IMR-90 (cell line): ENCODE results near the gene SYNE3. TPM values are rescaled to one million over a fixed set of nuclear protein-coding genes. Genes with fewer than 3 reads are reported as not detected.

ENCODE experiments used
- ATAC-seq: fragments of 200-7000 bp; cut with Tn5 transposase; 2 replicates; pipeline ENCODE4 v1.9.1; 2020; ENCODE audit warnings: low read depth, mild to moderate bottlenecking, moderate library complexity
- BruUV-seq: library from RNA; stranded (reverse); fragments of 400-500 nt; replicated peaks from 2 replicates; lab custom pipeline; 2021; lab: Mats Ljungman, UMichigan
- CTCF ChIA-PET: fragments of 300-600 bp; formaldehyde crosslinking; extraction: SDS; loops from one replicate; lab custom pipeline; 2021; ENCODE audit warnings: antibody characterized with exemption; lab: Yijun Ruan, JAX
- POLR2A ChIA-PET: fragments of 300-600 bp; sonication (Branson Sonifier 250); formaldehyde crosslinking; loops from one replicate; lab custom pipeline; 2022; ENCODE audit warnings: antibody characterized with exemption; ENCODE audit not compliant: unreplicated experiment; lab: Charles Lee
- DNase-seq: peaks from one replicate; pipeline ENCODE4 v3.0.0; 2013
- H2AFZ ChIP-seq: replicated peaks from 2 replicates; pipeline ENCODE3; 2013; ENCODE audit warnings: low read length, mild to moderate bottlenecking; ENCODE audit not compliant: poor library complexity
- H2AK5ac ChIP-seq: 2 replicates; pipeline ENCODE4 v1.6.1; 2013; ENCODE audit warnings: low read depth, low read length, inconsistent platforms
- H2AK9ac ChIP-seq: replicated peaks from 2 replicates; pipeline ENCODE3; 2013; ENCODE audit warnings: mild to moderate bottlenecking, low read depth, low read length, moderate library complexity; ENCODE audit not compliant: poor library complexity
- H2BK120ac ChIP-seq: 2 replicates; pipeline ENCODE4 v1.6.1; 2013; ENCODE audit warnings: low read depth, low read length, inconsistent platforms
- H2BK15ac ChIP-seq: 3 replicates; pipeline ENCODE4 v1.6.1; 2013; ENCODE audit warnings: low read depth, low read length, inconsistent platforms
- H2BK20ac ChIP-seq: 2 replicates; pipeline ENCODE4 v1.6.1; 2013; ENCODE audit warnings: low read depth, mild to moderate bottlenecking, inconsistent platforms, low read length, moderate library complexity
- H2BK5ac ChIP-seq: 2 replicates; pipeline ENCODE4 v1.6.1; 2013; ENCODE audit warnings: mild to moderate bottlenecking, low read depth, low read length, inconsistent platforms; ENCODE audit not compliant: poor library complexity, severe bottlenecking
- H3K14ac ChIP-seq: replicated peaks from 2 replicates; pipeline ENCODE4 v1.6.1; 2013; ENCODE audit warnings: low read depth, low read length, inconsistent platforms
- H3K18ac ChIP-seq: 2 replicates; pipeline ENCODE4 v1.6.1; 2013; ENCODE audit warnings: low read depth, low read length, control low read depth
- H3K23ac ChIP-seq: 2 replicates; pipeline ENCODE4 v1.6.1; 2013; ENCODE audit warnings: low read depth, low read length, inconsistent platforms
- H3K27ac ChIP-seq: 2 replicates; pipeline ENCODE4 v1.5.1; 2013; ENCODE audit warnings: mild to moderate bottlenecking, control low read depth, low read length; ENCODE audit not compliant: insufficient read depth
- H3K27me3 ChIP-seq: 2 replicates; pipeline ENCODE4 v1.6.1; 2013; ENCODE audit warnings: low read length; ENCODE audit not compliant: control insufficient read depth, insufficient read depth
- H3K36me3 ChIP-seq: 2 replicates; pipeline ENCODE4 v1.6.1; 2013; ENCODE audit warnings: low read length, mixed read lengths; ENCODE audit not compliant: control insufficient read depth, insufficient read depth
- H3K4ac ChIP-seq: 2 replicates; pipeline ENCODE4 v1.6.1; 2013; ENCODE audit warnings: low read depth, low read length, inconsistent platforms
- H3K4me1 ChIP-seq: 2 replicates; pipeline ENCODE4 v1.6.1; 2013; ENCODE audit warnings: low read length, mixed read lengths; ENCODE audit not compliant: control insufficient read depth, insufficient read depth
- H3K4me2 ChIP-seq: 2 replicates; pipeline ENCODE4 v1.6.1; 2013; ENCODE audit warnings: low read depth, mild to moderate bottlenecking, control low read depth, low read length, moderate library complexity
- H3K4me3 ChIP-seq: 2 replicates; pipeline ENCODE4 v1.5.1; 2013; ENCODE audit warnings: low read depth, mild to moderate bottlenecking, control low read depth, low read length, moderate library complexity; ENCODE audit not compliant: insufficient read depth
- H3K56ac ChIP-seq: 2 replicates; pipeline ENCODE4 v1.6.1; 2013; ENCODE audit warnings: low read length, inconsistent platforms; ENCODE audit not compliant: insufficient read depth; ENCODE audit errors: extremely low read depth
- H3K79me1 ChIP-seq, 2 experiments: 2 replicates each; pipeline ENCODE4 v1.6.1; 2013; ENCODE audit warnings: low read length in 2 of 2, inconsistent platforms in 1 of 2, low read depth in 1 of 2
- H3K9ac ChIP-seq: 2 replicates; pipeline ENCODE4 v1.6.1; 2013; ENCODE audit warnings: low read depth, low read length, control low read depth
- H3K9me1 ChIP-seq: 2 replicates; pipeline ENCODE4 v1.6.1; 2013; ENCODE audit warnings: low read length, inconsistent platforms; ENCODE audit not compliant: insufficient read depth
- H3K9me3 ChIP-seq: 2 replicates; pipeline ENCODE4 v1.6.1; 2013; ENCODE audit warnings: low read length; ENCODE audit not compliant: control insufficient read depth, insufficient read depth
- H4K20me1 ChIP-seq: 2 replicates; pipeline ENCODE4 v1.6.1; 2013; ENCODE audit warnings: low read length, inconsistent platforms; ENCODE audit not compliant: insufficient read depth
- H4K5ac ChIP-seq: 2 replicates; pipeline ENCODE4 v1.6.1; 2013; ENCODE audit warnings: mild to moderate bottlenecking, low read depth, low read length, control low read depth
- H4K8ac ChIP-seq, 2 experiments: 2 replicates each; pipeline ENCODE4 v1.6.1; 2013; ENCODE audit warnings: low read depth in 2 of 2, low read length in 2 of 2, control low read depth in 1 of 2, inconsistent platforms in 1 of 2
- H4K91ac ChIP-seq: 2 replicates; pipeline ENCODE4 v1.6.1; 2013; ENCODE audit warnings: low read depth, low read length, inconsistent platforms; ENCODE audit not compliant: insufficient read depth
- MXI1 ChIP-seq: IDR thresholded peaks from 2 replicates; pipeline ENCODE4 v1.6.1; 2012; ENCODE audit warnings: low read depth, mild to moderate bottlenecking, low read length, moderate library complexity, borderline replicate concordance
- WGBS, 2 experiments: methylation state at CpG; one replicate each; pipeline versions ENCODE4 v1.1.5 to v1.1.7; 2013; ENCODE audit warnings: missing lambda C conversion rate in 2 of 2; ENCODE audit not compliant: insufficient read length in 1 of 2; ENCODE audit errors: extremely low coverage in 2 of 2; 5-methylcytosine and 5-hydroxymethylcytosine counted together
- dilution Hi-C: fragments of 300-500 bp; cut with HindIII; formaldehyde crosslinking; loops from one replicate; pipeline ENCODE4 v1.14.3; 2018; ENCODE audit warnings: low sequenced_read_pairs; ENCODE audit not compliant: unreplicated experiment
- in situ Hi-C: fragments of 300-500 bp; cut with MboI; formaldehyde crosslinking; loops from 3 replicates; pipeline ENCODE4 v1.14.3; 2019; ENCODE audit warnings: low sequenced_read_pairs, inconsistent platforms, mixed read lengths
- intact Hi-C: fragments of 100-400 bp; cut with micrococcal nuclease; formaldehyde crosslinking; loops from 2 replicates; pipeline ENCODE4 v1.10.0; 2022
- polyA plus RNA-seq, 3 experiments: library from polyadenylated mRNA; depleted of rRNA; stranded (reverse); fragments of >200 nt; gene quantifications; 2 replicates each; pipeline ENCODE4 v1.2.3, GENCODE V29; 2012; ENCODE audit warnings: low replicate concordance in 1 of 3
- total RNA-seq: library from RNA; depleted of rRNA; stranded (reverse); fragments of >200 nt; gene quantifications from 2 replicates; pipeline ENCODE4 v1.2.3, GENCODE V29; 2012

The SYNE3 gene
- total and polyA plus RNA-seq, 2 of the 4 experiments (the other 2 are of a cell fraction): 2.9 to 5.0 TPM

GRCh38 chr14:95515080-95515489 lies 1.4 kb downstream of the SYNE3 start:
- no peak overlapping the region for H3K56ac ChIP-seq
- ChIA-PET POLR2A (no interaction called here), CTCF (interaction anchor here (0.9 to 2.3 kb wide), 2 partner anchors 12 to 73 kb away, joined by 3 to 7 read pairs; no protein-coding TSS in a partner anchor)
- H3K18ac ChIP-seq: no peak overlapping the region
- intact Hi-C loops: no loop called here
- H4K8ac ChIP-seq: peak overlapping the region in 1 of 2 experiments; percentile 52; a peak in 1 of 4 replicates
- H3K14ac ChIP-seq: peak overlapping the region; percentile 89; the same call in 1 of the 2 replicates
- peak overlapping the region; percentile 71 for H3K23ac ChIP-seq
- H3K9me3 ChIP-seq: no peaks in the 10 kb centered on the region
- H4K20me1 ChIP-seq: no peaks in the 10 kb centered on the region; the same call in 1 of the 2 replicates
- no peak overlapping the region; the same call in 2 of the 3 replicates for H2BK15ac ChIP-seq
- H3K4me2 ChIP-seq: peak overlapping the region; percentile 75
- no peak overlapping the region for H4K5ac ChIP-seq
- H2AFZ ChIP-seq: peak overlapping the region; percentile 68
- no peaks in the 10 kb centered on the region for H3K27me3 ChIP-seq
- no peak overlapping the region for H2BK5ac ChIP-seq
- peak overlapping the region; percentile 47 for H2AK9ac ChIP-seq
- DNase-seq (no peak), ATAC-seq (peak; percentile 2)
- H3K4me3 ChIP-seq: 0 out of 2 replicates have a peak overlapping the region, but pooled peaks have one; percentile 3
- H4K91ac ChIP-seq: no peak overlapping the region
- dilution Hi-C loops: no loop called here
- H3K4me1 ChIP-seq: peaks cover 30% of the 10 kb centered on the region
- TF ChIP-seq MXI1: no peak
- no peak overlapping the region for H2BK20ac ChIP-seq
- no TSS peak for BruUV-seq
- peak overlapping the region; percentile 29 for H2BK120ac ChIP-seq
- in situ Hi-C loops: loop anchor here (25.0 kb wide), 1 partner anchor 378 kb away; no protein-coding TSS in a partner anchor
- peak overlapping the region; percentile 75 for H2AK5ac ChIP-seq
- H3K79me1 ChIP-seq: peaks cover 6 to 45% of the 10 kb centered on the region in 2 experiments; a peak in 3 of 4 replicates
- H3K9me1 ChIP-seq: peaks cover 22% of the 10 kb centered on the region
- 0 out of 2 replicates have a peak overlapping the region, but pooled peaks have one; percentile 26 for H3K9ac ChIP-seq
- WGBS, 2 experiments: 17% methylated on average over 1 of the region's 9 CpGs; no CpG with 5 or more reads in 1 of the 2 experiments
- no peaks in the 10 kb centered on the region for H3K36me3 ChIP-seq
- peak overlapping the region; percentile 60 for H3K4ac ChIP-seq
- no peak overlapping the region for H3K27ac ChIP-seq
